HG02571 (cell line): ENCODE results near the gene PPP1R14D.

Experiments used
- ATAC-seq: cut with Tn5 transposase; IDR thresholded peaks from one replicate; pipeline ENCODE4 v1.9.1; 2021; ENCODE audit warnings: mild to moderate bottlenecking, moderate library complexity; ENCODE audit not compliant: unreplicated experiment

Gene PPP1R14D

DNA sequence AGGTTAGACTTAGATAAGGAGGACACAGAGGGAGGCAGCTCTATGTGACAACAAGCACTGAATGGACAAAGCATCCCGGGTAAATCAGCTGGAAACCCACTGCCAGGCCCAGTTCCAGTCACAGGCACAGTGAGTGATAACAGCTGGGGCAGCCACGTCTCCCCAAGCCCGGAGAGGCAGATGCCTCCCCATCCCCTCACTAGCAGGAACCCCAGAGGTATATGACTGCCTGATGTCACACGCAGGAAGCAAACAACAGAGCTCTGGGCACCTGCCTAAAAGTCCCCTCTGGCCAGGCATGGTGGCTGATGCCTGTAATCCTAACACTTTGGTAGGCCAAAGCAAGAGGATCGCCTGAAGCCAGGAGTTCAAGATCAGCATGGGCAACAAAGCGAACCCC is 40.5 kb downstream of the PPP1R14D start:
- ATAC-seq, result no peak

DNA sequence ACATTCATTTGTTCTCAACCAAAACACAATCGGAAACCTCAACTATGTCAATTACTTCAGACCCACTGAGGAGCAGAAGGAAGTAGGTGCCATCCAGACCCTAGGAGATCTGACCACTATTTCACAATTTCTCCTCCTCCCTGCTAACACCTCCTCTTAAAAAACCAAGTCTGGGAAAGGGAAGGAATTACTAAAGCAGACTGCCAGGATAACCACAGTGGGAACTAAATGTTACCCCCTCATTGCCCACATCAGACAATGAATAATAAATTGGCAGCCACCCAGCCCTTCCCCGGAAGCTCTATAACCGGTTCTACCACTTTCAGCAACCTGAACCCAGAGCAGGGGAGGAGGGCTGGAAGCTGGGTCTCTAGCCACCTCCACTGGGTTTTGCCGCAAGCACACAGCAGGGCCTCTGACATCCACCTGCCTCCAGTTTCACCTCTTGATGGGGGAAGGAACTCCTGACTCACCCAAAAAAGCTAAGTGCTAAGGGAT is 41.1 kb downstream of the PPP1R14D start:
- no peak for ATAC-seq

DNA sequence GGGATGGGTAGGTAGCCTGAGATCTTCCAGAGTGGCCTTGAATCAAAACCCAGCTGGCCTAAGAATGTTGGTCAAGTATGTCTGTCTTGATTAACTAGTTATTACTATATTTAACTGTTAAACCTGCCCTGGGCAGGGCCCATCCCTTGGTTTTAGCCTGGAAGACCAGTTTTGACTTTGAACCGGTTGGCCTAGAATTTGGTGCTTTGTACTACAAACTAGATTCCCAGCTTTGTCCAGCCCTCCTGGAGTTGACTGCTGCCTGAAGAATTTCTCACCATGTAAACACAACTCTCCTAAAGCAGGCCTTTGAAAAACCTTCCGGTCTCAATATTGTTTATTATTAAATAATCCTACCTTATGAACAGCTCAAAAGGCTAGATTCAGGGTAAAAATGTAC is 42.7 kb downstream of the PPP1R14D start:
- no peak for ATAC-seq

DNA sequence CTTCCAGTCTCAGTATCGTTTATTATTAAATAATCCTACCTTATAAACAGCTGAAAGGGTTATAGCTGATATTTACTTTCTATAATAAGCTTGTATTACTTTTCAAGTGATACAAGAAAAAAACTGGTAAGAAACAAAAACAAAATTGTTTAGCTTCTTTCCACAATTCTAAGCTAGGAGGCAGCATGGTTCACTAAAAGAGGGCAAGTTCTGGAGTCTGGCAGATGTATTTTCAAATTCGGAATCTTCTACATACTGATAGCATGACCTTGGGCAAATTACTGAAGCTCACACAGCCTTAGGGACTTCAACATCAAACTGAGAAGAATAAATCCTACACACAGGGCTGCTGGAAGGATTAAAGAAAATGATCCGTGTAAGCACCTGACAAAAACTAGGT is 43.3 kb downstream of the PPP1R14D start:
- ATAC-seq, result no peak

DNA sequence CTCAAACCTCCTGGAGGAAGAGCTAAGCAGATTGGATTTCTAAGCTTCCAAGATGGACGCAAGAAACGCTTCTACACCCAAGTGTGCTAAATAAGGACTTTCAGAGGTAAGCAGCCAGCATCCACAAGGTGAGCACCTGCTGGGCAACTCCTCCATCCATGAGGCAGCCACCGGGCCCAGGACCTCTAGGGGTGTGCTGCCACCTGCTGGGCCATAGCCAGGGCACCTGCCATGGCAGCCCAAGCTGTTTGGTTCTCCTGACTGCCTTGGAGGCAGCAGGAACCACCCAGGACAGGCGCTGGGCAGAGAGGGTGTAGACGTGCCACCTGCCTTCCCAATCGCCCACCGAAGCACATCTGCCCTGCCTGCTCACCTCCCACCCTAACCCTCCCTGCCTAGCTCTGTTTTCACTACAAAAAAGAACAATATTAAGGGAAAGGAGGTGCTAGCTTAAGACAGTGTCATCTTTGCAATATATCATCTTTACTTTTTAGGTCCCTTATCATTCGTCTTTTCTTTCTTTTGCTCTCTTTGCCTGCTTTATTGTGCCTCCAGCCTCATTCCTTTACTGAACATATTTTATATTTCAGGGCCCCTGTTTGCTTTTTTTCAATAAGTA is 45.8 kb downstream of the PPP1R14D start:
- no peak for ATAC-seq

DNA sequence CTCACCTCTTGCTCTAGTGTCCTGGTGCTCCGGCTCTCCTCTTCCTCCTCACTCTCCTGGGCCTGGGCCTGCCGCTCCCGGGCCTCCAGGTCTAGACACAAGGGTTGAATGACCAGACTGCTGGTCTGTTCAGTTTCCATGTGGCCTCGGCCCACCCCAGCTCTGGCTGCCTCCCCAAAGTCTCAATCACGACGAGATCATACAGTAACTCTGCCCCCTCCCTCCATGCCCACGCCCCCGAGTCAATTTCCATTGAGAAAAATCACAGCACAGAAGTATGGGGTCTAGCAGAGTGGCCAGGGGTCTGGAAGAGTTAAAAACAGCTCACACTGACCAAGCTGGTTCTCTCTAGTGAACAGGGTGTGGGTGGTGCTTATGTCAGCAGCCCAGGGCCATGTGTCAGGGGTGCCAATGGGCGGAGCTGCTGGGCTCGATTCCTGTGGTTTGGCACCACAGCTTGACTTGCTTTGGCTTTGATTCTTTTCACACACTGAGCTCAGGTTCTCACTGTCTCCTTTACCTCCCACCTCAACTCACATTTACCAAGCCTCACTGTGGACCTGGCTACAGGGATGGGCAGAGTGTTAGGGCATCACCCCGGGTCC is 51.9 kb downstream of the PPP1R14D start:
- no peak for ATAC-seq

DNA sequence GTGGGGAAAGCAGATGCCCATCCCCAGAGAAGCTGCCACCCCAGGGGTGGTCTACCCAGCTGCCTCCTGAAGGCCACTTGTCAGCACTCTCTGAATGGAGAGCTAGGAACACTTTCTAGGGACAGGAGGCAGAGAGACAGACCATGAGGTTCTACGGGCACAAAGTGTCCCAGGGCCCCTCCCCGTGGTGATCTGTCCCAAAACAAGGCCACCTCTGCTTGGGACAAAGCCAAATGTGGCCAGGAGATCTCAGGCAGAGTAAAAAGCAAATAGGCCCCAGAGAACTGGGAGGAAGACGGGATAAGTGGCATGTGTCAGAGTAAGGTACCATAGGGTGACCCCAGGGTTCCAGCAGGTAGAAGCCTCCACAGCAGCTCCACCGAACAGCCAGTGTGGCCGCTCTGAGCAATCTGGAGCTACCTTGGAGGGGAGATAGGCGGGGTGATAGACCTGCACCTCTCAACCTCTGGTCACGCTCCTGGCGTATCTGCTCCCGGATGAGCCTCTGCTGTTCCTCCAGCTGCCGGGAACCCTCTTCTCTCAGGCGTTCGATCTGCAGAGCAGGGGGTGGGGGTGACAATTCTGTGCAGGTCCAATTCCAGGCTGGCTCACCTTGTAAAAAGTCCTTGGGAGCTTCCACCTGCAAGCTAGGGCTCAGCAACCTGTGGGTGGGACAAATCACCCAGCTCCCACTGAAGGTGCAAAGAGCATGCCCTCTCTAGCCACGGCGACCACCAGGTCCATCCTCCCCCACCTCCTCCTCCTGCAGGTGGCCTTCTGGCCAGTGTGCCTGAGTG is 52.6 kb downstream of the PPP1R14D start:
- ATAC-seq, result no peak

DNA sequence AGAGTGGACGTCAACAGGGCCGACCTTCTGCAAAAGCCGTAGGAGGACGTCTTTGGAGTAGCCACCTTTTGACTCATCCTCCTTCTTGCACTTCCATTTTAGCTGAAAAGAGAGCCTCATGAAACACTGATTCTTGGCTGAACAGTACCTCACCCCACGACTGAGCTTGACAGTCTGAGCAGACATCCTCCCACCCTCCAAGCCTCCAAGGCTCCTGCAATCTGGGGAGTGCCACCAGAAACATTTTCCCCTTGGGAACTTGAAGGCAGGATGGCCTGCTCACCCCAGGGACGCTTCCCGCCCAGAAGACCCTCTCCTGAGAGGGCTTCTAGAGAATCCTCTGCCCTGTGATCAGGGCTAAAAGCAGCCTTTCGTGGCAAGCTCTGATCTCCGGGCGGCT is 53.5 kb downstream of the PPP1R14D start:
- no peak for ATAC-seq

DNA sequence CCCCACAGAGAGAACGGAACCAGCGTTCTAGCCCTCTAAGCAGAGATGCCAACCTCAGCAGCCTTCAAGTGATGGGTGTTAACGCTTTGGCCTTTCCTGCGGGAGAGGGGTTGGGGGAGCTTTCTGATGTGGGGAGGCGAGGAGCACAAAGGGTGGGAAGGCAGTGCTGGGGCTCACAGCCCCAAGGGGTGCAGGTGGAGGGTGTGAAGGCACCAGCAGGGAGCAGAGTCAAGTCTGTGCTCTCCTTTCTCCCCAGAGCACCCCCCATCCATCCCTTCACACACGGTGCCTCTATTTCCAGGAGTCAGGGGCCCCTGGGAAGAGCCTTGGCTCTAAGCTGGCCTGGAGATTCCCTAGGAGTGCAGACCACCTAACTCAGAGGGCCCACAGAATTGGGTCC is 54.6 kb downstream of the PPP1R14D start:
- no peak for ATAC-seq

DNA sequence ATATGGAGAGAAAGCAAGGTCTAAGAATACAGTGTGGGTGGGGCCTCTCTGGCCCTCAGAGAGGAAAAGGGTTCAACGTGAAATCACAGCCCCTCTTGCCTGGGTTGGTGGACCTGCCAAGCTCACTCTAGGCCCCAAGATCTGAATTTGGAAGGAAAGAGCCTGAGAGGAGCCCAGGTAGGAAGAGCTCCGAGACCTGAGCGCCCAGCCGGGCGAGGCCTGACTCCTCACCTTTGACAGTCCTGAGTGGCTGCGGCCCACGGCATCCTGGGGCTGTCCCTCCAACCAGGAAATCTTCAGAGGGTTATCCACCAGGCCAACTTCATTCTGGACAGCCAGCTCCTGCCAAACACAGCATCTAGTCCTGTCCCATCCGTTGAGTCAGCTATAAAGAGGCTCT is 55.0 kb downstream of the PPP1R14D start:
- no peak for ATAC-seq

DNA sequence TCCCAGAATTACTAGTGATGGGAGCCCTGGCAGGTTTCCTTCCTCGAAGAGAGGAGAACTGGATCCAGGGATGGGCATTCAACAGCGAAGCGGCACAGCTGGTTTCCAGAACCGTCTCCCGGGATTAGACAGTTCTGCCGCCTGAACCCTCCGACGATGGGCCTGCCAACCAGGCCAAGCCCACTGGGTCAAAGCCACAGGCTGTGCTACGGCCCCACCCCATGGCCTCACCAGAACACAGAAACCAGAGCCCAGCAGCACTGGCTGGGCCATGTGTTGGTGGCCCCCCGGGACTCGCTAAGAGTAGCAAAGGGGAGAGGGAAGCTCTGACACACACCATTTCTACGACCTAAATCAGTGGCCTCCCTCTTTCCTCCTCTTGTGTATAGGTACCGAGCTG is 56.5 kb downstream of the PPP1R14D start:
- no peak for ATAC-seq

DNA sequence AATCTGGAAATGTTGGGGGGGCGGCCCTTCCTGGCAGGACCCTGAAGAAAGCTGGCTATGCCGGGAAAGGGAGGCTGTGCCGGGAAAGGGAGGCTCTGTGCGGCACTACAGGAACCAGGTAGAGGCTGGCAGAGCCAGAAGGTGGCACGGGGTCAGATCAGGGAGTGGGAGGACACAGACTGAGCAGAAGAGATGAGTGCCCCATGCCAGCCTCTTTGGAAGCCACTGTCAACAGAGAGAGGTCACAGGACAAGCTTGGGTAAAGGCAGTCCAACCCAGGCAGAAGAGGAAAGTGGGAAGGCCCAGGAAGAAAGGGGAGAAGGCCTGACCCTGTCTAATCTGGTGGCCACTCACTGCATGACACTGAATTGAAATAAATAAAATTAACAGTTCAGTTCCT is 57.3 kb downstream of the PPP1R14D start:
- no peak for ATAC-seq

DNA sequence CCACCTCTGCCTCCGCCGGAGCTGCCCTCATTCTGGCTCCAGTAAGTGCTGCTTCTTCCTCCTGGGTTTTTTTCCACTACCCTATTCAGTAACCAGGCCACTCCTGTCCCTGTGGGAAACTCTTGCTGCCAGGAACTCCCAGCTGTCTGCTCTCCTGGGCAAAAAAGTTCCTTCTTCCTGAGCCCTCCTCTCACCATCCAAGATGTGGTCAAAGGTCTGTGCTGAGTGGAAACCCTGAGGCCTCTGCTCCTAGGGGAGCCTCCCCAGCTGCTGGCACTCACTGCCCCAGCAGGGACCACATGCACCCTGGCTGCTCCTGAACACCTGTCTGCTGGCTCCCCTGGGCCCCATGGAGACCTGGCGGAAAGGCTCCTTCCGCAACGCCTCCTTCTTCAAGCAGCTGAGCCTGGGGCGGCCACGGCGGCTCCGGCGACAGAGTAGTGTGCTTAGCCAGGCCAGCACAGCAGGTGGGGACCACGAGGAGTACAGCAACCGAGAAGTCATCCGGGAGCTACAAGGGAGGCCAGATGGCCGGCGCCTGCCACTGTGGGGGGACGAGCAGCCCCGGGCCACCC is 58.3 kb downstream of the PPP1R14D start:
- ATAC-seq, result no peak

DNA sequence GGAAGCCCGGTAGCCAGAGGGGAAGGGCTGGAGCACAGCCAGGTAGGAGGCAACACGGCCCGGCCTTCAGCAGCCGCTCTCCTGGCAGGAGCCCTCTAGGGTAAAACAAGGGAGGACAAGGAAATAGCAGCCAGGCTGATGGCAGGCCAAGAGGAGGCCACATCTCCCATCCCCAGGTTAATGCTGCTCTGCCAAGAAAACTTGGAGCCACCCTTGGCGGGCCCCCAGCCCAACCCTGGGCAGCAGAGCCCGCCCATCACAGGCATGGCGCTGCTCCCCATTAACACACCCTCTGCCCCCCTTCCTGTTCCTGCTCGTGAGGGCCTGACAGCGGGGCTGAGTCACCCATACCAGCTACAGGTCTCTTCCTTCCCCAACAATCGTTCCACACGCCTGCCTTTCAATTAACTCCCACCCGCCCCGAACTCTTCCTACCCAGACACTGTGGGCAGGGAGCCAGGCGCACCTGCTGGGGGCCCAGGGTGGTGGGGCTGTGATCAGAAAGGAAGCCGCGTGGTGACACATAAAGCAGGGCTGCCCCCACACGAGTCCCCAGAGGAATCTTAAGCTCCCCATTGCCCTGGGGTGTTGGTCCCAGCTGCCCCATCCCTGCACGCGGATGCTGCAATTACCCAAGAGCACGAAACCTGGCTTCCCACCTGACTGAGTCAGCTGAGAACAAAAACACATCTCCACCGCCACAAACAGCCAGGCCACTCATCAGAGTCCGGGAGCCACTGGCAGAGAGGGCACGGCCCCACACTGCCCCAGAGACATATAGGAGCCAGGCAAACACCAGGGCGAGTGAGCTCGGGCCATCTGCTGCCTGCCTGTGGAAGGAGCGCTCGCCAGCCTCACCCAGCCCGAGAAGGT is 59.0 kb downstream of the PPP1R14D start, which contains the start of gene C15orf62:
C15orf62 (plus strand) TSS at position 707 of the 873 bp plus-strand sequence. CDS start 516 bp downstream, outside the sequence.
- peak; percentile 35 for ATAC-seq

DNA sequence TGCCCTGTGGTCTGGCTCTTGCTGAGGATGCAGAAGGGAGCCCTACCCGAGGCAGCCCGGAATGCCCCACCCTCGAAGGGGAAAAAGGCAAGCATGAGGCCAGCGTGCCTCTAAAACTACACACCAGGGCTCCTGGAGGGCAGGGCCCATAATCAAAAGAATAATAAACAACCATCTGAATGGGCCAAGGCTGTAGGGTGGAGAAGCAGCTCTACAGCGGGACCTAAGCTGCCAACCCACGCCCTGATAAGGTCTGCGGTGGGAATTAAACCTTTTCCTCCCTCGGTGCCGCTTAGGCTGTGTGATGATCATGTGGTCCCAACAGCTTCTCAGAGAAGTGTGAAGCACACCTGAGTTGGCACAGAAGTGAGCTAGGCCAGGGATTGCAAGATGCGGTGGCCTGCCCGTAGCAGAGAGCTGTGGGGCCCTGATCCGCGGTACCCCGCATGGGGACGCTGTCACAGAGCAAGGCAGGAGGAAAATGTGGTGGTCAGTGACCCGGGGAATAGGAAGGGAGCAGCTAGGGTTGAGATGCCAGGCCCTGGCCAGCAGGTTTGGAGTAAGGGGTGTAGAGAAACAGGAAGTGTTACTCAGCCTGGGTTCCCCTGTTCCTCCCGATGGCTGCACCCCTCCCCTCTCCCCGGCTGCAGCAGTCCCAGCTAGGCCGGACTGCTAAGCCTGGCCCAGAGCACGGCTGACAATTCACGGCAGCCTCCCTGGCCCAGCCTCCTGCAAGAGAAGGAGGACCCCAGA is 59.8 kb downstream of the PPP1R14D start:
- no peak for ATAC-seq

DNA sequence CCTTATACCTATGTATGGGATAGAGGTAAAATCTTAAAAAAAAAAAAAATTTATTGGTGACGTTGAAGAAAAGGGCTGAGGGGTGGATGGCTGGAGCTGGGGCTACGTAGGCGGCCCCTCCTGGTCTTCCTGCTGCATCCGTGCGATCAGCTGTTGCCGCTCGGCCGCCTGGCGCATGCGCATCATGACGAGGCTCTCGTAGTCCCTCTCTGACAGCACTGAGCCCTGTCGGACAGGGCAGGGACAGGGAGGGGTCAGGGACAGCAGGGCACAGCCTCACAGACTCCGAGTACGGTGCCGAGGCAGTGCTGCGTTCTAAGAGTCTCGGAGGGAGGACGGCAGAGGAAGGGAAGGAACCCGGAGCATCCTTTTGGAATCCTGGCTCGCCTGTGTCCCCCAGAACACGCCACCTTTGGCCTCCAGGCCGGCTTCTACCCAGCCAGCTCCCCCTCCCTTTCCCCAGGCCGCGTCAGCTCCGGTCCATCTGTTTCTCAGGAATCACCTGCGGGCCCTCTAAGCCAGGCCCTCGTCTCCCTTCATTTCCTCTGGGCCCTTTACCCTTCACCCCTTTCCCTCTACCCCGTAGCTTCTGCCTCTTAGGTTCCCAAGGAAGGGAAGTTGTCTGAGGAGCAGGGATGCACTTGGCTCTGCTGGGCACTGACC is 60.5 kb downstream of the PPP1R14D start:
- no peak for ATAC-seq

DNA sequence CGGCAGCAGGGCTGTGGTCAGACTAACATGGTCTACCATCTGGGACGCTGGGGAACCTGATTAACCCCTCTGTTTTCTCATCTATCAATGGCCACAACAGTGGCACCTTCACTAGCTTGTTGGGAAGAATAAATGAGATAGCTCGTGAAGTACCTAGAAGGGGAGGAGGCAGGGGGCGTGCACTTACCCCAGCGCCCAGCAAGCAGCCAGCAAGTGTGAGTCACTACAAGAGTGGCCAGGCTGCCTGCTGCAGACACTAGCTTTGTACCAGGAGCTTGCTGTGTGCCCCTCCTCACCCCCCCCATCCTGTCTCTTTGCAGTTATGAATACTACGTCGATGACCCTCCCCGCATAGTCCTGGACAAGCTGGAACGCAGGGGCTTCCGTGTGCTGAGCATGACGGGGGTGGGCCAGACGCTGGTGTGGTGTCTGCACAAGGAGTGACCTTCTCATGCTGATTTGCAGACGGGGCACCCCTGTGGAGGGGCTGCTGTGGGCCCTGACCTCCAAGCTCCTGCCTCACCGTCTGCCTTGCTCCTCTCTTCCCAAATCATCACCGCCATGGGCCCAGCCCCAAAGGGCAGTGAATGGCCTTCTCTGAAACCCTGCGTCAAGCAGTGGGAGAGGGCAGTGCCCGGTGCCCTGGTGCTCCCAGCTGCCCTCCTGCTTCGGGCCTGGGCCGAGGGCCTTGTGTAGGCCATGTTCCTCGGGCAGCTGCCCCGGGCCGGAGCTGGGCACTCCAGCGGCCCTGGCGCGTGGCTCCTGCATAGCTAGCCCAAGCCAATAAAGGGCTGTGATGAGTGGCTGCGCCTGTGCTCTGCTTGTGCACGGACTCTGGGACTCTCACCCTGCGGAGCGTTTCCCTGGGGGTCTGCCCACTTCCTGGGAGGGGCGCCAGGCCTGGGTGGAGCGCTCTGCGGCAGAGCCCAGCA is 61.3 kb downstream of the PPP1R14D start:
- ATAC-seq, result no peak

DNA sequence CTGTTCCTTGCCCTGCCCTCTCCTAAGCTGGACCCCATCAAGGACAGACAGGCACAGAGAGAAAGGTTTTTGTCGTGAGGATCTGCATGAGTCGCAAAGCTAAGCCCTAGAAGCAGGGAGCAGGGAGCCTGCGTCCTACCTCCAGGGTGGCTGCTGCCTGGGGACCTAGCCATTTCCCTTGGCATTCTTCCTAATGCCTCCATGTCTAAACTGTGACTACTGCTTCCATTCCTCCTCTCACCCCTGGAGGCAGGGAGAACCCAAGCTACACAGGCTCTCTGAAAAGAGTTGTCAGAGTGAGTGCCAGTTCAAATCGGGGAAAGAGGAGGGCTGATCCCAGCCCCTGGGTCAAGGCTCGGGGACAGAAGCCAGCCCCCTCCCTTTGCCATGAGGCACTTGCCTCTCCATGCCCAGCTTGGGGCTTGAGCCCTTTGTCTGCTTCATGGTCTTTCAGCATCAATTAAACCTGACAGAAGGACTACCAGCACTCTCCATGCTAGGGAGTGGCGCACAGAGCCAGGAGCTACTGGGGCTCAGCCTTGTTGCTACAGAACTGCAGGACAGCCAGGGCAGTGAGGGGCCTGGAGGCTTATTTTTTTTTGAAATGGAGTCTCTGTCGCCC is 62.2 kb downstream of the PPP1R14D start:
- ATAC-seq, result no peak
